ENCODE measurements around the gene KRT84. TPM values are rescaled to one million over a fixed set of nuclear protein-coding genes. Genes with fewer than 3 reads are reported as not detected.

Gene KRT84
- total and polyA plus RNA-seq, 12 donors: not detected

- no peaks in the 10 kb centered on the region for H3K9me3 ChIP-seq (replicated peaks in 1 of 3)
- H3K27me3 ChIP-seq: peaks cover 1% of the 10 kb centered on the region
- H3K36me3 ChIP-seq (replicated peaks in 1 of 2): no peaks in the 10 kb centered on the region
- DNase-seq: no peak
- 93 to 98% (median 95%) methylated on average over 3 of the region's 3 CpGs for WGBS, 4 donors
- H3K4me1 ChIP-seq (replicated peaks in 1 of 2): no peaks in the 10 kb centered on the region
- H3K4me3 ChIP-seq: no peak overlapping the region
- intact Hi-C loops (cut with DNase I): no loop called here
- no peak for TF ChIP-seq CTCF (IDR thresholded peaks at IDR 0.05)
- no peak for TF ChIP-seq POLR2A (IDR thresholded peaks at IDR 0.05)
- H3K27ac ChIP-seq: no peak overlapping the region
Measured at GRCh38 chr12:52383331-52383730, 2.1 kb downstream of the KRT84 start.

- DNase-seq: no peak
- H3K36me3 ChIP-seq (replicated peaks in 1 of 2): no peaks in the 10 kb centered on the region
- no peak overlapping the region for H3K27ac ChIP-seq
- H3K4me1 ChIP-seq (replicated peaks in 1 of 2): no peaks in the 10 kb centered on the region
- no peaks in the 10 kb centered on the region for H3K27me3 ChIP-seq
- intact Hi-C loops (cut with DNase I): no loop called here
- H3K4me3 ChIP-seq: no peak overlapping the region
- WGBS, 4 donors: 69 to 79% (median 70%) methylated on average over 2 of the region's 2 CpGs
- no peaks in the 10 kb centered on the region for H3K9me3 ChIP-seq (replicated peaks in 1 of 3)
- no peak for TF ChIP-seq CTCF (IDR thresholded peaks at IDR 0.05)
- no peak for TF ChIP-seq POLR2A (IDR thresholded peaks at IDR 0.05)
Measured at GRCh38 chr12:52382854-52383253, 2.6 kb downstream of the KRT84 start.

- Histone ChIP-seq H3K4me3 (no peak overlapping the region), H3K4me1 (replicated peaks in 1 of 2) (no peaks in the 10 kb centered on the region), H3K27ac (no peak overlapping the region), H3K27me3 (no peaks in the 10 kb centered on the region), H3K36me3 (replicated peaks in 1 of 2) (no peaks in the 10 kb centered on the region), H3K9me3 (replicated peaks in 1 of 3) (no peaks in the 10 kb centered on the region)
- intact Hi-C loops (cut with DNase I): no loop called here
- WGBS, 4 donors: 79 to 89% (median 87%) methylated on average over 3 to 8 of the region's 8 CpGs
- no peak for DNase-seq
- TF ChIP-seq CTCF (IDR thresholded peaks at IDR 0.05) (no peak), POLR2A (IDR thresholded peaks at IDR 0.05) (no peak)
Measured at GRCh38 chr12:52381206-52381605, 4.2 kb downstream of the KRT84 start.

GRCh38 chr12:52380271-52380694 lies 5.2 kb downstream of the KRT84 start:
- Histone ChIP-seq H3K27me3 (no peaks in the 10 kb centered on the region), H3K9me3 (replicated peaks in 1 of 3) (no peaks in the 10 kb centered on the region), H3K4me3 (no peak overlapping the region), H3K36me3 (replicated peaks in 1 of 2) (no peaks in the 10 kb centered on the region), H3K4me1 (replicated peaks in 1 of 2) (no peaks in the 10 kb centered on the region), H3K27ac (no peak overlapping the region)
- TF ChIP-seq POLR2A (IDR thresholded peaks at IDR 0.05): no peak
- peak in 4 of 6 experiments; percentile 13 to 36 (median 36) for TF ChIP-seq CTCF (IDR thresholded peaks at IDR 0.05)
- intact Hi-C loops (cut with DNase I): no loop called here
- 48 to 71% (median 63%) methylated on average over 9 to 15 of the region's 15 CpGs for WGBS, 4 donors
- peak in 5 of 7 donors; percentile 28 to 62 (median 41) for DNase-seq
